ENCODE measurements around the gene GOLGA6L2.

GOLGA6L2 gene

GRCh38 chr15:23447107-23447500, at the start of gene GOLGA6L2:
GOLGA6L2 (minus strand) TSS chr15:23447243; CDS start chr15:23447181, 62 bp downstream.
- Mint-ChIP-seq H3K4me1 (no peaks in the 10 kb centered on the region), H3K27me3 (peaks cover 17% of the 10 kb centered on the region), H3K4me3 (no peak within 1 kb of the TSS), H3K27ac (no peak within 1 kb of the TSS), H3K9me3 (no peaks in the 10 kb centered on the region), H3K36me3 (no peaks in the 10 kb centered on the region)
- no peak for ATAC-seq

GRCh38 chr15:23484870-23485269, 37.8 kb upstream of the GOLGA6L2 start:
- H3K4me3 Mint-ChIP-seq, result no peak overlapping the region
- H3K9me3 Mint-ChIP-seq, result no peaks in the 10 kb centered on the region
- H3K4me1 Mint-ChIP-seq, result no peaks in the 10 kb centered on the region
- no peak overlapping the region for H3K27ac Mint-ChIP-seq
- ATAC-seq, result no peak
- no peaks in the 10 kb centered on the region for H3K36me3 Mint-ChIP-seq
- H3K27me3 Mint-ChIP-seq, result no peaks in the 10 kb centered on the region

- H3K4me3 Mint-ChIP-seq, result no peak overlapping the region
- H3K36me3 Mint-ChIP-seq, result no peaks in the 10 kb centered on the region
- ATAC-seq, result no peak
- no peaks in the 10 kb centered on the region for H3K4me1 Mint-ChIP-seq
- no peaks in the 10 kb centered on the region for H3K9me3 Mint-ChIP-seq
- no peaks in the 10 kb centered on the region for H3K27me3 Mint-ChIP-seq
- H3K27ac Mint-ChIP-seq, result no peak overlapping the region
Observed at GRCh38 chr15:23483821-23484299, 36.8 kb upstream of the GOLGA6L2 start.

- Mint-ChIP-seq H3K27ac (no peak overlapping the region), H3K27me3 (no peaks in the 10 kb centered on the region), H3K4me1 (no peaks in the 10 kb centered on the region), H3K9me3 (no peaks in the 10 kb centered on the region), H3K4me3 (no peak overlapping the region), H3K36me3 (no peaks in the 10 kb centered on the region)
- no peak for ATAC-seq
Observed at GRCh38 chr15:23482764-23483489, 35.9 kb upstream of the GOLGA6L2 start.

- Mint-ChIP-seq H3K27ac (no peak overlapping the region), H3K4me3 (no peak overlapping the region), H3K36me3 (no peaks in the 10 kb centered on the region), H3K27me3 (no peaks in the 10 kb centered on the region), H3K4me1 (no peaks in the 10 kb centered on the region), H3K9me3 (no peaks in the 10 kb centered on the region)
- ATAC-seq, result no peak
Observed at GRCh38 chr15:23482228-23482627, 35.2 kb upstream of the GOLGA6L2 start.

- Mint-ChIP-seq H3K27me3 (no peaks in the 10 kb centered on the region), H3K36me3 (no peaks in the 10 kb centered on the region), H3K4me1 (no peaks in the 10 kb centered on the region), H3K27ac (no peak overlapping the region), H3K4me3 (no peak overlapping the region), H3K9me3 (no peaks in the 10 kb centered on the region)
- ATAC-seq, result no peak
Observed at GRCh38 chr15:23477920-23478319, 30.9 kb upstream of the GOLGA6L2 start.

GRCh38 chr15:23472678-23473077, 25.6 kb upstream of the GOLGA6L2 start:
- Mint-ChIP-seq H3K9me3 (no peaks in the 10 kb centered on the region), H3K27me3 (no peaks in the 10 kb centered on the region), H3K27ac (no peak overlapping the region), H3K36me3 (no peaks in the 10 kb centered on the region), H3K4me3 (no peak overlapping the region), H3K4me1 (no peaks in the 10 kb centered on the region)
- no peak for ATAC-seq

GRCh38 chr15:23472033-23472432, 25.0 kb upstream of the GOLGA6L2 start:
- Mint-ChIP-seq H3K36me3 (no peaks in the 10 kb centered on the region), H3K27ac (no peak overlapping the region), H3K27me3 (no peaks in the 10 kb centered on the region), H3K4me3 (no peak overlapping the region), H3K4me1 (no peaks in the 10 kb centered on the region), H3K9me3 (no peaks in the 10 kb centered on the region)
- ATAC-seq, result no peak

- ATAC-seq, result no peak
Observed at GRCh38 chr15:23467110-23467600, 20.1 kb upstream of the GOLGA6L2 start.

GRCh38 chr15:23457890-23458289, 10.8 kb upstream of the GOLGA6L2 start:
- H3K27me3 Mint-ChIP-seq, result no peaks in the 10 kb centered on the region
- H3K9me3 Mint-ChIP-seq, result peaks cover 5% of the 10 kb centered on the region
- H3K4me1 Mint-ChIP-seq, result no peaks in the 10 kb centered on the region
- H3K4me3 Mint-ChIP-seq, result no peak overlapping the region
- no peak overlapping the region for H3K27ac Mint-ChIP-seq
- H3K36me3 Mint-ChIP-seq, result no peaks in the 10 kb centered on the region
- no peak for ATAC-seq

More at GRCh38 chr15:23467110-23467600, 20.1 kb upstream of the GOLGA6L2 start:
- Mint-ChIP-seq H3K4me3 (no peak overlapping the region), H3K27me3 (no peaks in the 10 kb centered on the region), H3K27ac (no peak overlapping the region), H3K9me3 (no peaks in the 10 kb centered on the region), H3K4me1 (no peaks in the 10 kb centered on the region), H3K36me3 (no peaks in the 10 kb centered on the region)

GRCh38 chr15:23446215-23447106, 582 bp downstream of the GOLGA6L2 start:
- no peak overlapping the region for H3K4me3 Mint-ChIP-seq
- peak; percentile 36 for ATAC-seq

GRCh38 chr15:23444269-23444668, 2.8 kb downstream of the GOLGA6L2 start:
- ATAC-seq, result no peak
- Mint-ChIP-seq H3K4me1 (no peaks in the 10 kb centered on the region), H3K27me3 (peaks cover 17% of the 10 kb centered on the region), H3K4me3 (no peak overlapping the region), H3K27ac (no peak overlapping the region), H3K9me3 (no peaks in the 10 kb centered on the region), H3K36me3 (no peaks in the 10 kb centered on the region)

More at GRCh38 chr15:23446215-23447106, 582 bp downstream of the GOLGA6L2 start:
- Mint-ChIP-seq H3K27me3 (peaks cover 17% of the 10 kb centered on the region), H3K4me1 (no peaks in the 10 kb centered on the region), H3K27ac (no peak overlapping the region), H3K36me3 (no peaks in the 10 kb centered on the region), H3K9me3 (no peaks in the 10 kb centered on the region)

GRCh38 chr15:23441204-23441603, 5.8 kb downstream of the GOLGA6L2 start:
- ATAC-seq, result no peak
- Mint-ChIP-seq H3K36me3 (no peaks in the 10 kb centered on the region), H3K4me3 (no peak overlapping the region), H3K9me3 (no peaks in the 10 kb centered on the region), H3K27me3 (peaks cover 17% of the 10 kb centered on the region), H3K27ac (no peak overlapping the region), H3K4me1 (no peaks in the 10 kb centered on the region)

- peaks cover 17% of the 10 kb centered on the region for H3K27me3 Mint-ChIP-seq
- H3K27ac Mint-ChIP-seq, result no peak overlapping the region
- H3K4me3 Mint-ChIP-seq, result no peak overlapping the region
- no peaks in the 10 kb centered on the region for H3K4me1 Mint-ChIP-seq
- ATAC-seq, result no peak
- H3K36me3 Mint-ChIP-seq, result no peaks in the 10 kb centered on the region
- no peaks in the 10 kb centered on the region for H3K9me3 Mint-ChIP-seq
Observed at GRCh38 chr15:23440596-23440995, 6.4 kb downstream of the GOLGA6L2 start.

GRCh38 chr15:23439513-23439912, 7.5 kb downstream of the GOLGA6L2 start:
- H3K4me1 Mint-ChIP-seq, result no peaks in the 10 kb centered on the region
- no peaks in the 10 kb centered on the region for H3K36me3 Mint-ChIP-seq
- peaks cover 17% of the 10 kb centered on the region for H3K27me3 Mint-ChIP-seq
- ATAC-seq, result no peak
- no peak overlapping the region for H3K27ac Mint-ChIP-seq
- no peak overlapping the region for H3K4me3 Mint-ChIP-seq
- H3K9me3 Mint-ChIP-seq, result no peaks in the 10 kb centered on the region

Data from stimulated activated memory B cell treated with anti-CD40 and anti-IgM and Interleukin-4, amounts not matched to agents 10 μg/mL and 1 μg/mL and 100 μg/mL, for 72 hours (primary cell).